HUES64 (cell line): ENCODE results near the gene CANX. TPM values are rescaled to one million over a fixed set of nuclear protein-coding genes. Genes with fewer than 3 reads are reported as not detected.
A peak's percentile ranks its signal among the peaks of the same experiment; 100 is the strongest.
"Not testable (repeated sequence)": the region's sequence is repeated elsewhere in the genome, so short reads cannot be mapped to it uniquely, and the experiment has no call there.

Source experiments
- H3K27ac ChIP-seq: 2 replicates; pipeline ENCODE4 v1.7.0; 2013; ENCODE audit warnings: low read depth, low read length, inconsistent platforms
- H3K27me3 ChIP-seq: 2 replicates; pipeline ENCODE4 v1.6.1; 2013; ENCODE audit warnings: mild to moderate bottlenecking, low read length; ENCODE audit not compliant: insufficient read depth
- H3K36me3 ChIP-seq: 2 replicates; pipeline ENCODE4 v1.6.1; 2013; ENCODE audit warnings: mild to moderate bottlenecking, low read length; ENCODE audit not compliant: insufficient read depth
- H3K4me1 ChIP-seq: 2 replicates; pipeline ENCODE4 v1.6.1; 2013; ENCODE audit warnings: mild to moderate bottlenecking, low read length, moderate library complexity; ENCODE audit not compliant: insufficient read depth
- H3K4me3 ChIP-seq: 2 replicates; pipeline ENCODE4 v1.5.1; 2013; ENCODE audit warnings: mild to moderate bottlenecking, low read length, moderate library complexity
- H3K9ac ChIP-seq: 2 replicates; pipeline ENCODE4 v1.6.1; 2013; ENCODE audit warnings: mild to moderate bottlenecking, low read depth, low read length
- H3K9me3 ChIP-seq: 2 replicates; pipeline ENCODE4 v1.6.1; 2013; ENCODE audit warnings: low read depth, low read length; ENCODE audit not compliant: insufficient read depth
- WGBS: fragments of 150-250, 120-280 bp; methylation state at CpG from one replicate; pipeline ENCODE4 v1.1.7; 2013; ENCODE audit warnings: missing lambda C conversion rate; 5-methylcytosine and 5-hydroxymethylcytosine counted together
- polyA plus RNA-seq, 2 experiments: library from polyadenylated mRNA; stranded (reverse); fragments of 50-300 nt; gene quantifications; one replicate each; pipeline ENCODE4 v1.2.3, GENCODE V29; 2013

The CANX gene
- polyA plus RNA-seq (2013, experiment 1 of 2) = 262 TPM
- 242 TPM for polyA plus RNA-seq (2013, experiment 2 of 2)

- Histone ChIP-seq H3K4me1 (no peaks in the 10 kb centered on the region; the same call in 1 of the 2 replicates), H3K4me3 (peak within 1 kb of the TSS; percentile 97), H3K9ac (peak within 1 kb of the TSS; percentile 99), H3K27me3 (no peaks in the 10 kb centered on the region), H3K36me3 (peaks cover 34% of the 10 kb centered on the region), H3K27ac (peak within 1 kb of the TSS; percentile 95), H3K9me3 (no peaks in the 10 kb centered on the region)
- WGBS = under 1% methylated on average over 58 of the region's 58 CpGs
Observed at GRCh38 chr5:179698935-179699615, at the start of gene CANX. Gene CANX (plus strand): TSS chr5:179698967. CDS start chr5:179705682, 6,715 bp downstream.

DNA sequence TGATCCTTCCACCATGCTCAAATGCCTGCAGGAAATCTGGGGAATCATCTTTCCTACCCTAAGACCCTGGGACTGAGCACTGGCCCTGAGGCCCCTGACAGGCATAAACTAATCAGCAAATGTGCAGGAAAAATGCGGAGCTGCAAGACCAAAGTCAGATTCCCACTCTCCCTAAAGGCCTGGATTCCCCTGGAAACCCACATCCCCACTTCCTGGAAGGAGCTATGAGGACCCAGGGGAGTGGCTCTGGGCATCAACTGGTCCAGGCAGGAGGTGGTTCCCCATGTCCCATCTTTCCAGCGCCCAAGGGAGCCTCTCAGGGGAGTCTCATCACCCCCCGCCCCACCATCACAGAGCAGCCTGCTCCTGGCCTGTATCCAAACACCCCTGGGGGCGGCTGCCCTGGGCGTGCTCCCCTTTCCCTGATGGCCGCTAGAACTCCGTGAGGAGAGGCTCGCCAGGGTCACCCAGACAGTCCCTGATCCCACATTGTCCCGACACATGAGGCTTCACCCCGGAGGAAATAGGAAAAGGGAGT is 49.5 kb upstream of the CANX start:
- not testable (repeated sequence) for H3K36me3 ChIP-seq, H3K9me3 ChIP-seq, H3K4me3 ChIP-seq, H3K27ac ChIP-seq, H3K27me3 ChIP-seq, H3K4me1 ChIP-seq, H3K9ac ChIP-seq
- WGBS = 93% methylated on average over 7 of the region's 10 CpGs

DNA sequence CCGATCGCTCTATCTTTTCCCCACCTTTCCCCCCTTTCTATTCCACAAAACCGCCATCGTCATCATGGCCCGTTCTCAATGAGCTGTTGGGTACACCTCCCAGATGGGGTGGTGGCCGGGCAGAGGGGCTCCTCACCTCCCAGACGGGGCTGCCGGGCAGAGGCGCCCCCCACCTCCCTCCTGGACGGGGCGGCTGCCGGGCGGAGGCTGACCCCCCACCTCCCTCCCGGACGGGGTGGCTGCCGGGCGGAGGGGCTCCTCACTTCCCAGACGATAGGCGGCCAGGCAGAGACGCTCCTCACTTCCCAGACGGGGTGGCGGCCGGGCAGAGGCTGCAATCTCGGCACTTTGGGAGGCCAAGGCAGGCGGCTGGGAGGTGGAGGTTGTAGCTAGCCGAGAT is 48.5 kb upstream of the CANX start:
- H3K27ac ChIP-seq, H3K36me3 ChIP-seq, H3K9me3 ChIP-seq, H3K9ac ChIP-seq, H3K4me1 ChIP-seq, H3K27me3 ChIP-seq, H3K4me3 ChIP-seq: not testable (repeated sequence)
- WGBS = 93% methylated on average over 19 of the region's 26 CpGs

- not testable (repeated sequence) for H3K4me3 ChIP-seq, H3K27me3 ChIP-seq, H3K27ac ChIP-seq, H3K9me3 ChIP-seq, H3K36me3 ChIP-seq, H3K9ac ChIP-seq, H3K4me1 ChIP-seq
- 94% methylated on average over 1 of the region's 2 CpGs for WGBS
Observed at GRCh38 chr5:179653135-179653534, 45.6 kb upstream of the CANX start.

GRCh38 chr5:179657302-179658178 is 41.2 kb upstream of the CANX start:
- not testable (repeated sequence) for H3K9me3 ChIP-seq, H3K9ac ChIP-seq, H3K4me1 ChIP-seq, H3K36me3 ChIP-seq, H3K4me3 ChIP-seq, H3K27ac ChIP-seq, H3K27me3 ChIP-seq
- WGBS = no CpG with 5 or more reads among the region's 50 CpGs

DNA sequence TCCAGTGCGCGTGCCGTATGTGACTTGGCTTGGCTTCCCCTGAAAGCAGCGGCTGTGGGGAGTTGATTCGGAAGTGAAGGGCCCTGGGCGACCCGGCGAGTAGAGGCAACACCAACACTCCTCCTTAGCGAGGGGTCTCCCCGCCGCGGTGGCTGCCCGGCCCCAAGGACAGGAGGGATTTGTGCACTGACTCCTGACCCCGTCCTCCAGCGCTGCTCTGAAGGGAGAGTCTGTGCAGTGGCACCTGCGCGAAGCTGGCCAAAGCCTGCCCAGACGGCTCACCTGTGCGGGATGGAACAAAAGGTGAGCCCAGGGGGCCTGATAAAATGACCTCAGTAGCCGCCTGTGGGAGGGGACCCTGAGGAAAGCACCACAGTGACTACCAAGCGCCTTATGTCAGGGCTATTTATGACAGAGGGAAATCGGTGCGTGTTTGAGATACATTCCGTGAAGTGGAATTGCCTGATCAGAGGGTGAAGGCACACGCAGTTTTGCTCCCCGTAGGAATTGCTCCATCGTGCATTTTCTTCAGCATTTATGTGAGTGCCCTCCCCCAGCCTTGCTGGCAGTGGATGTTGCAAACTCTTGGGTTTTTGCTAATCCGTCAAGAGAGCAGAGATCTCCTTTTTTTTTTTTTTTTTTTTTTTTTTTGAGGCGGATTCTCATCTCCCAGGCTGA is 40.4 kb upstream of the CANX start:
- not testable (repeated sequence) for H3K27ac ChIP-seq, H3K9me3 ChIP-seq, H3K4me1 ChIP-seq, H3K27me3 ChIP-seq, H3K36me3 ChIP-seq
- WGBS = 23% methylated on average over 10 of the region's 29 CpGs
- Histone ChIP-seq H3K9ac (0 out of 2 replicates have a peak overlapping the region, but pooled peaks have one; percentile 9), H3K4me3 (peak overlapping the region; percentile 50)

- H3K36me3 ChIP-seq = peaks cover 10% of the 10 kb centered on the region
- H3K4me3 ChIP-seq, H3K27me3 ChIP-seq, H3K27ac ChIP-seq, H3K9ac ChIP-seq, H3K9me3 ChIP-seq, H3K4me1 ChIP-seq: not testable (repeated sequence)
- 98% methylated on average over 6 of the region's 6 CpGs for WGBS
Observed at GRCh38 chr5:179661647-179662046, 37.1 kb upstream of the CANX start.

DNA sequence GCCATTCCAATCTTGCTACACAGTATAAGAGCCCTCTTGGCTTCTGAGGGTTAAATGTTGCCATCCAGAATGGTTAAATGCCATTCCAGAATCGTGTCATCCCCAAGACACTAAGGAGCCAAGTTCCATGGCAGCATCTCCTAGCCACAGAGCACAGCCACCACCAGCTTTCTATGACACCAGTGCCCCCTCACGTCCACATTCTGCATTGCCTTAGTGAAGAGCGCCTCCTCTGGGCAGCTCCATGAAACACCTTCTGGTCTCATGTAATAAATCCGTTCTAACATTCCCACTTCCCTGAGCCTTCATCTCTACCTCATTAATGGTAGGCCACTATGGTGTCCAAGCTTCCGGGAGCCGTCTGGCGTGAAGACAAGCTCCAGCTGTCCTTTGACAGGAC is 30.4 kb upstream of the CANX start:
- Histone ChIP-seq H3K36me3 (peaks cover 12% of the 10 kb centered on the region), H3K9me3 (no peaks in the 10 kb centered on the region), H3K9ac (no peak overlapping the region), H3K4me3 (no peak overlapping the region), H3K27ac (no peak overlapping the region), H3K4me1 (no peaks in the 10 kb centered on the region), H3K27me3 (no peaks in the 10 kb centered on the region)
- WGBS = 44% methylated on average over 7 of the region's 7 CpGs

GRCh38 chr5:179678223-179679013 is 20.3 kb upstream of the CANX start:
- H3K4me3 ChIP-seq = peak overlapping the region; percentile 78
- WGBS = 3% methylated on average over 78 of the region's 78 CpGs

GRCh38 chr5:179679014-179679674 is 19.6 kb upstream of the CANX start:
- Histone ChIP-seq H3K9ac (peak overlapping the region; percentile 90), H3K27ac (peak overlapping the region; percentile 61), H3K9me3 (no peaks in the 10 kb centered on the region), H3K4me1 (no peaks in the 10 kb centered on the region; the same call in 1 of the 2 replicates), H3K4me3 (peak overlapping the region; percentile 78), H3K36me3 (peaks cover 6% of the 10 kb centered on the region), H3K27me3 (no peaks in the 10 kb centered on the region)
- WGBS = 54% methylated on average over 39 of the region's 41 CpGs

More at GRCh38 chr5:179678223-179679013, 20.3 kb upstream of the CANX start:
- Histone ChIP-seq H3K9ac (peak overlapping the region; percentile 90), H3K9me3 (no peaks in the 10 kb centered on the region), H3K27me3 (no peaks in the 10 kb centered on the region), H3K4me1 (no peaks in the 10 kb centered on the region; the same call in 1 of the 2 replicates), H3K27ac (peak overlapping the region; percentile 74), H3K36me3 (peaks cover 6% of the 10 kb centered on the region)
